Thymus (tissue), 14 donors: ENCODE measurements around the gene SMARCA5. TPM values are rescaled to one million over a fixed set of nuclear protein-coding genes. Genes with fewer than 3 reads are reported as not detected.

Source experiments
- DNase-seq, 9 donors: peaks; one replicate each; pipeline ENCODE4 v3.0.0-alpha.2; 2013; ENCODE audit warnings: low spot score in 9 of 9, low read depth in 6 of 9, missing footprints in 1 of 9
- H3K27ac ChIP-seq, 2 donors: one replicate each; pipeline ENCODE4 v1.5.1; 2013; ENCODE audit warnings: control low read depth in 1 of 2, low read depth in 1 of 2, low read length in 1 of 2, mild to moderate bottlenecking in 1 of 2, moderate library complexity in 1 of 2
- H3K27me3 ChIP-seq, 2 donors: one replicate each; pipeline ENCODE4 v1.5.1; 2013; ENCODE audit warnings: low read length in 1 of 2; ENCODE audit not compliant: control insufficient read depth in 2 of 2, insufficient read depth in 1 of 2
- H3K36me3 ChIP-seq, 2 donors: one replicate each; pipeline ENCODE4 v1.5.1; 2013; ENCODE audit warnings: low read length in 1 of 2, mild to moderate bottlenecking in 1 of 2, moderate library complexity in 1 of 2; ENCODE audit not compliant: control insufficient read depth in 2 of 2, insufficient read depth in 2 of 2
- H3K4me1 ChIP-seq, 2 donors: one replicate each; pipeline ENCODE4 v1.5.1; 2013; ENCODE audit warnings: low read length in 2 of 2; ENCODE audit not compliant: control insufficient read depth in 2 of 2, insufficient read depth in 2 of 2
- H3K4me3 ChIP-seq, 2 donors: one replicate each; pipeline ENCODE4 v1.5.1; 2013; ENCODE audit warnings: low read length in 2 of 2, control low read depth in 1 of 2, mild to moderate bottlenecking in 1 of 2
- H3K9me3 ChIP-seq, 2 donors: one replicate each; pipeline ENCODE4 v1.5.1; 2013; ENCODE audit warnings: low read length in 1 of 2, mild to moderate bottlenecking in 1 of 2; ENCODE audit not compliant: control insufficient read depth in 2 of 2, insufficient read depth in 1 of 2
- WGBS: extraction: QIAGEN DNeasy Blood & Tissue Kit; methylation state at CpG from one replicate; pipeline ENCODE4 v1.1.7; 2013; 5-methylcytosine and 5-hydroxymethylcytosine counted together
- long read RNA-seq, 10 donors: transcript quantifications; one replicate each; lab custom pipeline, GENCODE V29; 2026
- polyA plus RNA-seq: library from polyadenylated mRNA; stranded (reverse); fragments of 200-250 nt; gene quantifications from one replicate; pipeline ENCODE4 v1.2.3, GENCODE V29; 2013
- total RNA-seq: library from RNA; stranded (reverse); fragments of 120-200 nt; gene quantifications from one replicate; pipeline ENCODE4 v1.2.4, GENCODE V29; 2013
- donor health status: healthy.

Gene SMARCA5, protein sequence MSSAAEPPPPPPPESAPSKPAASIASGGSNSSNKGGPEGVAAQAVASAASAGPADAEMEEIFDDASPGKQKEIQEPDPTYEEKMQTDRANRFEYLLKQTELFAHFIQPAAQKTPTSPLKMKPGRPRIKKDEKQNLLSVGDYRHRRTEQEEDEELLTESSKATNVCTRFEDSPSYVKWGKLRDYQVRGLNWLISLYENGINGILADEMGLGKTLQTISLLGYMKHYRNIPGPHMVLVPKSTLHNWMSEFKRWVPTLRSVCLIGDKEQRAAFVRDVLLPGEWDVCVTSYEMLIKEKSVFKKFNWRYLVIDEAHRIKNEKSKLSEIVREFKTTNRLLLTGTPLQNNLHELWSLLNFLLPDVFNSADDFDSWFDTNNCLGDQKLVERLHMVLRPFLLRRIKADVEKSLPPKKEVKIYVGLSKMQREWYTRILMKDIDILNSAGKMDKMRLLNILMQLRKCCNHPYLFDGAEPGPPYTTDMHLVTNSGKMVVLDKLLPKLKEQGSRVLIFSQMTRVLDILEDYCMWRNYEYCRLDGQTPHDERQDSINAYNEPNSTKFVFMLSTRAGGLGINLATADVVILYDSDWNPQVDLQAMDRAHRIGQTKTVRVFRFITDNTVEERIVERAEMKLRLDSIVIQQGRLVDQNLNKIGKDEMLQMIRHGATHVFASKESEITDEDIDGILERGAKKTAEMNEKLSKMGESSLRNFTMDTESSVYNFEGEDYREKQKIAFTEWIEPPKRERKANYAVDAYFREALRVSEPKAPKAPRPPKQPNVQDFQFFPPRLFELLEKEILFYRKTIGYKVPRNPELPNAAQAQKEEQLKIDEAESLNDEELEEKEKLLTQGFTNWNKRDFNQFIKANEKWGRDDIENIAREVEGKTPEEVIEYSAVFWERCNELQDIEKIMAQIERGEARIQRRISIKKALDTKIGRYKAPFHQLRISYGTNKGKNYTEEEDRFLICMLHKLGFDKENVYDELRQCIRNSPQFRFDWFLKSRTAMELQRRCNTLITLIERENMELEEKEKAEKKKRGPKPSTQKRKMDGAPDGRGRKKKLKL
- total RNA-seq, result 69.3 TPM
- polyA plus RNA-seq, result 26.4 TPM
- long read RNA-seq, donor 1, full-length matches to known transcripts, result 1 of 1 reads
- long read RNA-seq, donor 1, partial matches to known transcripts, result 0 of 1 reads
- long read RNA-seq, donor 1, other reads (novel, unspliced or antisense), result 0 of 1 reads
- long read RNA-seq, donor 2, result 0 reads
- long read RNA-seq, donor 3, full-length matches to known transcripts, result 3 of 39 reads
- long read RNA-seq, donor 3, partial matches to known transcripts, result 36 of 39 reads
- long read RNA-seq, donor 3, other reads (novel, unspliced or antisense), result 0 of 39 reads
- long read RNA-seq, donor 4, full-length matches to known transcripts, result 3 of 8 reads
- long read RNA-seq, donor 4, partial matches to known transcripts, result 5 of 8 reads
- long read RNA-seq, donor 4, other reads (novel, unspliced or antisense), result 0 of 8 reads
- long read RNA-seq, donor 5, full-length matches to known transcripts, result 7 of 78 reads
- long read RNA-seq, donor 5, partial matches to known transcripts, result 71 of 78 reads
- long read RNA-seq, donor 5, other reads (novel, unspliced or antisense), result 0 of 78 reads
- long read RNA-seq, donor 6, full-length matches to known transcripts, result 8 of 32 reads
- long read RNA-seq, donor 6, partial matches to known transcripts, result 24 of 32 reads
- long read RNA-seq, donor 6, other reads (novel, unspliced or antisense), result 0 of 32 reads
- long read RNA-seq, donor 7, full-length matches to known transcripts, result 16 of 27 reads
- long read RNA-seq, donor 7, partial matches to known transcripts, result 11 of 27 reads
- long read RNA-seq, donor 7, other reads (novel, unspliced or antisense), result 0 of 27 reads
- long read RNA-seq, donor 8, full-length matches to known transcripts, result 7 of 7 reads
- long read RNA-seq, donor 8, partial matches to known transcripts, result 0 of 7 reads
- long read RNA-seq, donor 8, other reads (novel, unspliced or antisense), result 0 of 7 reads
- long read RNA-seq, donor 9, full-length matches to known transcripts, result 6 of 6 reads
- long read RNA-seq, donor 9, partial matches to known transcripts, result 0 of 6 reads
- long read RNA-seq, donor 9, other reads (novel, unspliced or antisense), result 0 of 6 reads
- long read RNA-seq, donor 10, full-length matches to known transcripts, result 7 of 19 reads
- long read RNA-seq, donor 10, partial matches to known transcripts, result 12 of 19 reads
- long read RNA-seq, donor 10, other reads (novel, unspliced or antisense), result 0 of 19 reads

DNA sequence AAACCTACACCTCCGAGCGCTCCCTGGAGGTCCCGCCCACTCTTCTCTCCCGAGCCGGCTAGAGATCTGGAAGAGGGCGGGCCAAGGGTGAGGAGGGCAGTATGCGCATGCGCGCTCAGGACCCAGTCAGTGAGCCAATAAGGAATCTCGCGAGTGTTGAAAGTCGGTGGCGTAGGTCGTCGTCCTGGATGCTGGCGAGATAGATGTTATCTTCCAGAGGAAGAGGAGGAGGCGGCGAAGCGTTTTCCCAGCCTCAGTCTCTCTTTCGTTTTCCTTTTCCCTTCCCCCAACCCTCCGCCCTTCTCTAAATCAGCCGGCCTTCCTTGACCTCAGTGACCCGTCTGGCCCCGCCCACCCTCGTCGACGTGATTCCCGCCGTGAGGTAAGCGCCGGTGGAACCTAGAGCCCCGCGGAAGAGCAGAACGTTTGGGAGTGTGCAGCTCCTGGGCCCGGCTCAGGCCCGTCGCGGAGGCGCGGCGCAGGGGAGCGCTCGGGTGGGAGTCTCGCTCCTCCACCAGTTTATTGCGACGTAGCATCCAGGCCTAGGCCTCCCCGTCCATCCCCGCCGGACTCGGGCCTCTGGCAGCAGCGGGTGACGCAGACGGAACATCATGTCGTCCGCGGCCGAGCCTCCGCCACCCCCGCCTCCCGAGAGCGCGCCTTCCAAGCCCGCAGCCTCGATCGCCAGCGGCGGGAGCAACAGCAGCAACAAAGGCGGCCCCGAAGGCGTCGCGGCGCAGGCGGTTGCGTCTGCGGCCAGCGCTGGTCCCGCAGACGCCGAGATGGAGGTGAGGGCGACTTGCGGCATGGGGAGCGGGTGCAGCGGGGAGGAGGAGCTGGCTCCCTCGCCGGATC lies at the start of gene SMARCA5:
Gene SMARCA5, plus strand, starts transcription at position 389 of the 855 bp plus-strand sequence. Its CDS starts 223 bp downstream, at position 612.
- Histone ChIP-seq H3K9me3 (no peaks in the 10 kb centered on the region), H3K27ac (peak within 1 kb of the TSS; percentile 96 to 97), H3K27me3 (no peaks in the 10 kb centered on the region), H3K4me1 (peaks cover 0 to 7% of the 10 kb centered on the region in 2 donors), H3K36me3 (peaks cover 0 to 17% of the 10 kb centered on the region in 2 donors), H3K4me3 (peak within 1 kb of the TSS; percentile 73 to 77)
- under 1% methylated on average over 86 of the region's 86 CpGs for WGBS
- peak; percentile 97 to 99 (median 99) for DNase-seq

DNA sequence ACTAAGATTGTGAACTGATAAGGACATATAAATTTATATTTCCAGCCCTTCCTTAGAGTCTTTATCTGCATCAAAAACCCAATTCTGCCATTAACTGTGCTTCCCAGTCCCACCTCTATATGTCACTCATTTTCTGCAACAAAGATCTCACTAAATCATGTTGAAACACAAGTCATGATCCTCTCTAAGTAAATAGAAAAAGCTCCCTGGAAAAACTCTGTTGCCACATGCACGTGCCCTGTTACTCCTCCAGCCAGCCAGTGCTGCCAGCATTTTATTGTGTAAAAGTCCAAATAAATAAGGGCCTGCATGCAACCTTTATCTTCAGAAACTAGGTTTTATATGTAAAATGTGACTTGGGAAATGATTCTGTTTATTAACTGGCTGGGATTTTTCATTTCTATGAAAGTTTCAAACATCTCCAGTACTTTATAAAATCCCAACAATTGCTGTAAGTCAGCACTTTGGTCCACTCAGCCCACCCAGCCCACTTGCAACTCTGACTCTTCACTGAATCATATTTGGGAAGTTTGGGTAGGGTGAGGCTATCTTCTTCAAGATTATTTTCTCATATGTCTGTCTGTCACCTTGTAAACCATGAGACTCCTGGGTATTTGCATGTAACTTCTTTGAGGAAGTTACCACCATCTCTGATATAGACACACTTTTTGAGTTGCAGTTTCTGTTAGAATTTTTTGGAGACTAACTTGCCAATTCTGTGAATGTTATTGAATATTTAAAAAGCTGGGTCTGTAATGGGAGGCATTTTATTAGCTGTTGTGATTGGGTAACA lies 40.0 kb upstream of the SMARCA5 start:
- H3K27ac ChIP-seq, result no peak overlapping the region
- DNase-seq, result no peak
- 96% methylated on average over 1 of the region's 1 CpG for WGBS
- H3K27me3 ChIP-seq, result no peaks in the 10 kb centered on the region
- peaks cover 0 to 3% of the 10 kb centered on the region in 2 donors for H3K36me3 ChIP-seq
- H3K4me3 ChIP-seq, result no peak overlapping the region
- no peaks in the 10 kb centered on the region for H3K9me3 ChIP-seq
- H3K4me1 ChIP-seq, result no peaks in the 10 kb centered on the region

DNA sequence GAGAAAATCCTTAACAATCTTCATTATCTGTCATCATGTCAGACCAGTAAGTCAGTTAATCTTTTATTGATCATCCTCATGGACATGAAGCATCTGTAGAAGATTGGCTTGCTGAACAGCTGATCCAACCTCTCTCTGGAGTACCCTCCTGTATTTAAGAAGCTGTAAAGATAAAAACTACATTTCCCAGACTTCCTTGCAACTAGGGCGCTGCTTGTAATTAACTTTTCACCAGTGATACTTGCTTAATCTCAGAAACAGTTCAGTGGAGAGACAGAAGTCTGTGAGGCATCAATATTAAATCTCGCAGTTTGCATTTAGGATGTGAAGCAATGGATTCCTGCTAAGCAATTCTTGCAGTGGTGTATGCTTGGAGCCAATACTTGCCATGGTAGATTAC lies 36.0 kb upstream of the SMARCA5 start:
- WGBS, result 97% methylated on average over 2 of the region's 2 CpGs
- Histone ChIP-seq H3K27me3 (no peaks in the 10 kb centered on the region), H3K4me3 (no peak overlapping the region), H3K4me1 (no peaks in the 10 kb centered on the region), H3K9me3 (no peaks in the 10 kb centered on the region), H3K36me3 (no peaks in the 10 kb centered on the region), H3K27ac (no peak overlapping the region)
- DNase-seq, result no peak

DNA sequence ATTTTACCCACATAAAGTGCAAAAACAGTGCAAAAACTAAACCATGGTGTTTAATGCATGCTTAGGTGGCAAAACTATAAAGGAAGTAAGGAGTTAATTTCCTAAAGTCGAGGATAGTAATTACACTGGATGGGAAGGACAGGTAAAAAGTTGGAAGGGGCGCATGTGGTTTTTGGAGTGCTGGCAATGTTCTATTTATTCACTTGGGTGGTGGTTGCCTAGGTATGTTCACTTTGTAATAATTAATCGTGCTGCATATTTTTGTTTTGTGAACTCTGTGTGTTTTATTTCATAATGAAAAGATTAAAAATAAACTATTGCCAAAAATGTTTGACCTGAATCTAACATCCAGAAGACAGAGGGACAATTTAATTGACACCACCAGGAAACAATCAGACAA lies 32.1 kb upstream of the SMARCA5 start:
- DNase-seq, result no peak
- no peaks in the 10 kb centered on the region for H3K9me3 ChIP-seq
- WGBS, result 92% methylated on average over 3 of the region's 3 CpGs

DNA sequence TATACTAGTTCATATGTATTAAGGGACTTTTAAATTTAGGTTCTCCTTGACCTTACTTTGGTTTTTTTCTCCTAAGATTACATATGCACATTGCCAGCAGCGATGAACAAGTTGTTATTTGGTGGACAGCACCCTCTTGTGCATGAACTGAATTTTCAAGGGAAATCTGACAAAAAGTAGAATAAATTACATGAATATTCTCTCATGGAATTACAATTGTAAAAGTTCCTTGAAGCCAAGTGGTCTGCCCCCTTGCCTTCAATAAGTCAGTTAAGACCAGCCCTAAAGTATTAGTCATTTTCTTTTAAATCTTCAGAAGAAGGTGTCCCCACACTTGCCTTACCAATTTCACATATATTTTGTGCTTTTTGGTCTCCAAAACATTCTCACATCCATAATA lies 30.7 kb upstream of the SMARCA5 start:
- peak in 8 of 9 donors; percentile 2 to 43 (median 15) for DNase-seq
- no peak overlapping the region for H3K27ac ChIP-seq
- H3K4me3 ChIP-seq, result no peak overlapping the region
- no peaks in the 10 kb centered on the region for H3K27me3 ChIP-seq
- H3K4me1 ChIP-seq, result no peaks in the 10 kb centered on the region
- no peaks in the 10 kb centered on the region for H3K36me3 ChIP-seq
- H3K9me3 ChIP-seq, result no peaks in the 10 kb centered on the region
- 9% methylated on average over 1 of the region's 1 CpG for WGBS

More for the DNA sequence above, 32.1 kb upstream of the SMARCA5 start:
- no peaks in the 10 kb centered on the region for H3K4me1 ChIP-seq
- no peaks in the 10 kb centered on the region for H3K27me3 ChIP-seq
- no peak overlapping the region for H3K4me3 ChIP-seq
- no peaks in the 10 kb centered on the region for H3K36me3 ChIP-seq
- no peak overlapping the region for H3K27ac ChIP-seq

DNA sequence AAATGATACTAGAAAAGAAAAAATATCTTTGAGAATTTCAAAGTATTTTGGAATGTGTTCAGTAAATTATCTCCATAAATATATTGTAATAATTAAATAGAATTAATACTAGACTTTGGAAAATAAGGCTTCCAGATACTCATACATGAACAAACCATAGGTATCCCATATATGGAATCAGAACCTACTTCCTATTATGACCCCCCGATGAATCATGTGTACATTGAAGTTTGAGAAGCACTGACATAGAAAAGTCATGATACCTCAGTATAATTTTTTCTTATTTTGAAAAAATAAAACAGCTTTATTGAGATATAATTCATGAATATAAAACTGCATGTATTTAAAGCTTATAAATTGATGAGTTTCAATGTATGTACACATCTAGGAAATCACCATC lies 27.2 kb upstream of the SMARCA5 start:
- WGBS, result 98% methylated on average over 1 of the region's 1 CpG
- no peaks in the 10 kb centered on the region for H3K27me3 ChIP-seq
- no peak overlapping the region for H3K4me3 ChIP-seq
- no peaks in the 10 kb centered on the region for H3K9me3 ChIP-seq
- H3K36me3 ChIP-seq, result no peaks in the 10 kb centered on the region
- H3K27ac ChIP-seq, result no peak overlapping the region
- DNase-seq, result no peak
- no peaks in the 10 kb centered on the region for H3K4me1 ChIP-seq

DNA sequence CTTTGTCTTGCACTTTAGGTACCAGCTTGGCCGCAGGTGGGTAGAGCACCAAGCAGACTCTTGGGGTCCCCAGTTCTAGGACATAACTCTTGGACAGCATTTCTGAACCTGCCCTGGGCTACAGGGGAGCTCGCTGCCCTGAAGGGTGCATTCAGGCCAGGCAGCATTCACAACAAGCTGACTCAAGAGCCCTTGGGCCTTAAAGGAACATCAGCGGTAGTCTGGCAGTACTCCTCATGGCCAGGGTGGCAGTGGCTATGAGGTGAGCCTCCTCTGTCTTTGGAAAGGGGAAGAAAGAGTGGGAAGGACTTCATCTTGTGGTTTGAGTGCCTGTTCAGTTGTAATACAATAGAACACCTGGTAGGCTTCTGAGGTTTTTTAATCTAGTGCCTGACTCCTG lies 24.8 kb upstream of the SMARCA5 start:
- Histone ChIP-seq H3K36me3 (no peaks in the 10 kb centered on the region), H3K27ac (no peak overlapping the region), H3K27me3 (no peaks in the 10 kb centered on the region), H3K4me3 (no peak overlapping the region), H3K9me3 (no peaks in the 10 kb centered on the region), H3K4me1 (no peaks in the 10 kb centered on the region)
- no peak for DNase-seq
- 97% methylated on average over 3 of the region's 3 CpGs for WGBS
